Panc1 (cell line): ENCODE results near the gene WWOX. TPM values are rescaled to one million over a fixed set of nuclear protein-coding genes. Genes with fewer than 3 reads are reported as not detected.

Source experiments
- ATAC-seq: fragments of 200-7000 bp; cut with Tn5 transposase; 2 replicates; pipeline ENCODE4 v1.9.1; 2020; ENCODE audit warnings: mild to moderate bottlenecking, moderate library complexity
- BruUV-seq: library from RNA; stranded (reverse); fragments of 400-500 nt; replicated peaks from 2 replicates; lab custom pipeline; 2021; lab: Mats Ljungman, UMichigan
- CTCF ChIA-PET: fragments of 300-600 bp; sonication (Branson Sonifier 250); formaldehyde crosslinking; loops from one replicate; lab custom pipeline; 2022; ENCODE audit warnings: antibody characterized with exemption; lab: Charles Lee
- POLR2A ChIA-PET: fragments of 300-600 bp; sonication (Branson Sonifier 250); formaldehyde crosslinking; loops from one replicate; lab custom pipeline; 2022; ENCODE audit warnings: antibody characterized with exemption; lab: Charles Lee
- DNase-seq: peaks from one replicate; pipeline ENCODE4 v3.0.0-alpha.2; 2010; ENCODE audit warnings: low read depth, low spot score
- H3K27ac ChIP-seq: 2 replicates; pipeline ENCODE4 v1.5.1; 2011; ENCODE audit warnings: mild to moderate bottlenecking, low read length, inconsistent platforms
- H3K27me3 ChIP-seq: fragments of 200-500 bp; sonication (Bioruptor generic); 2 replicates; pipeline ENCODE4 v1.6.0; 2014; ENCODE audit warnings: low read length, inconsistent platforms; ENCODE audit not compliant: control insufficient read depth, insufficient read depth
- H3K36me3 ChIP-seq: fragments of 200-500 bp; sonication (Bioruptor generic); 2 replicates; pipeline ENCODE4 v1.5.1; 2014; ENCODE audit warnings: inconsistent platforms, mild to moderate bottlenecking, low read length, moderate library complexity; ENCODE audit not compliant: control insufficient read depth, insufficient read depth
- H3K4me1 ChIP-seq: 2 replicates; pipeline ENCODE4 v1.5.1; 2011; ENCODE audit warnings: inconsistent platforms, mild to moderate bottlenecking, low read length, moderate library complexity; ENCODE audit not compliant: control insufficient read depth, insufficient read depth
- H3K4me3 ChIP-seq, 2 experiments: 2 replicates each; pipeline ENCODE4 v1.5.1; 2011 to 2012; ENCODE audit warnings: low read depth in 2 of 2, low read length in 2 of 2, mild to moderate bottlenecking in 2 of 2, inconsistent platforms in 1 of 2, moderate library complexity in 1 of 2
- H3K9me3 ChIP-seq: fragments of 200-500 bp; sonication (Bioruptor generic); 2 replicates; pipeline ENCODE4 v1.5.1; 2014; ENCODE audit warnings: low read depth, mild to moderate bottlenecking, inconsistent platforms, low read length, moderate library complexity; ENCODE audit not compliant: control insufficient read depth, insufficient read depth
- CTCF ChIP-seq: fragments of 450-650 bp; IDR thresholded peaks from 2 replicates; pipeline ENCODE4 v1.5.1; 2017; ENCODE audit warnings: mild to moderate bottlenecking
- POLR2AphosphoS5 ChIP-seq: IDR thresholded peaks from 2 replicates; pipeline ENCODE4 v1.6.1; 2012; ENCODE audit warnings: mild to moderate bottlenecking, low read depth, low read length, moderate library complexity
- REST ChIP-seq, 2 experiments: IDR thresholded peaks; 2 replicates each; pipeline ENCODE4 v1.6.1; 2011 to 2012; ENCODE audit warnings: low read depth in 2 of 2, control low read depth in 1 of 2, low read length in 1 of 2, mild to moderate bottlenecking in 1 of 2, moderate library complexity in 1 of 2; ENCODE audit not compliant: insufficient read depth in 1 of 2
- SIN3A ChIP-seq: IDR thresholded peaks from 2 replicates; pipeline ENCODE4 v1.6.1; 2012; ENCODE audit warnings: low read depth, mild to moderate bottlenecking, low read length, moderate library complexity, borderline replicate concordance; ENCODE audit not compliant: insufficient read depth
- TCF7L2 ChIP-seq: IDR thresholded peaks from 2 replicates; pipeline ENCODE4 v1.6.1; 2011; ENCODE audit warnings: mild to moderate bottlenecking, low read depth, low read length, inconsistent platforms
- in situ Hi-C: cut with HindIII; loops from 2 replicates; pipeline ENCODE4 v1.10.0; 2016; ENCODE audit warnings: low sequenced_read_pairs, low pct_unique_long_range_greater_than_20kb
- intact Hi-C: fragments of 100-400 bp; cut with micrococcal nuclease; formaldehyde crosslinking; loops from one replicate; pipeline ENCODE4 v1.10.0; 2022; ENCODE audit not compliant: unreplicated experiment
- total RNA-seq: library from RNA; stranded (reverse); gene quantifications from one replicate; pipeline ENCODE4 v1.2.1, GENCODE V29; 2021; ENCODE audit not compliant: unreplicated experiment

Gene WWOX
- total RNA-seq, 1 experiment from 2014 or later = 12.5 TPM

- no TSS peak for BruUV-seq
- H3K27me3 ChIP-seq = no peaks in the 10 kb centered on the region
- POLR2A ChIA-PET = no interaction called here
- no peak overlapping the region for H3K4me3 ChIP-seq
- no peak overlapping the region for H3K27ac ChIP-seq
- ATAC-seq (no peak), DNase-seq (no peak)
- CTCF ChIA-PET = no interaction called here
- H3K9me3 ChIP-seq = no peaks in the 10 kb centered on the region
- no peaks in the 10 kb centered on the region for H3K36me3 ChIP-seq
- H3K4me1 ChIP-seq = no peaks in the 10 kb centered on the region
- no peak for TF ChIP-seq SIN3A
- no peak for TF ChIP-seq TCF7L2
- no peak for TF ChIP-seq POLR2AphosphoS5
- no peak for TF ChIP-seq CTCF
- no peak for TF ChIP-seq REST (IDR thresholded peaks at IDR 0.05; ENCODE audit: insufficient read depth in 1 of 2, low read depth in 2 of 2, low read length in 1 of 2)
- intact Hi-C loops = no loop called here
- in situ Hi-C loops = no loop called here
These were observed 38.5 kb downstream of the WWOX start for GRCh38 chr16:78137782-78138616.

GRCh38 chr16:78140818-78141466 is 41.5 kb downstream of the WWOX start:
- CTCF ChIA-PET = no interaction called here
- no peak for ATAC-seq
- Histone ChIP-seq H3K27me3 (no peaks in the 10 kb centered on the region), H3K4me1 (no peaks in the 10 kb centered on the region), H3K9me3 (no peaks in the 10 kb centered on the region), H3K27ac (no peak overlapping the region), H3K4me3 (no peak overlapping the region), H3K36me3 (no peaks in the 10 kb centered on the region)
- in situ Hi-C loops = no loop called here
- no peak for TF ChIP-seq POLR2AphosphoS5
- no peak for TF ChIP-seq TCF7L2
- no peak for TF ChIP-seq SIN3A
- no peak for TF ChIP-seq REST (IDR thresholded peaks at IDR 0.05; ENCODE audit: insufficient read depth in 1 of 2, low read depth in 2 of 2, low read length in 1 of 2)
- TF ChIP-seq CTCF = no peak
- no TSS peak for BruUV-seq
- POLR2A ChIA-PET = no interaction called here
- DNase-seq = no peak
- intact Hi-C loops = no loop called here
